PFSK-1 (cell line): ENCODE measurements around the gene PIP4K2A.

Experiments
- POLR2AphosphoS5 ChIP-seq: IDR thresholded peaks from 2 replicates; pipeline ENCODE4 v1.6.1; 2012; ENCODE audit warnings: low read depth, mild to moderate bottlenecking, control low read depth, low read length, moderate library complexity
- SIN3A ChIP-seq: IDR thresholded peaks from 2 replicates; pipeline ENCODE4 v1.6.1; 2012; ENCODE audit warnings: mild to moderate bottlenecking, low read length, moderate library complexity, borderline replicate concordance; ENCODE audit not compliant: insufficient read depth

DNA sequence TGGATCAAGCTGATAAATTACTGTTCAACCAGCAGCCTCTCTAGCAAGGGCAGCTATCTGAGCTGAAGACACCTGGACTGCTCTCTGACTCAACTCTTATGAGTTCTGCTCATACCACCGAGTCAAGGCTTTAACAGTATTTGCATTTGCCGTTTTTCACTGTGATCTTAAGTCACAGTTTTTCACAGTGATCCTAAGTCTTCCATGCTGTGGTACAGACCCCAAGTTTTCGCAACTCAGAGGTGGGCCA lies 31.3 kb downstream of the PIP4K2A start:
- TF ChIP-seq SIN3A (no peak), POLR2AphosphoS5 (no peak)
